Neuronal stem cell (in vitro differentiated cells): ENCODE measurements around the gene CMTM6.

ENCODE experiments used
- DNase-seq: peaks from one replicate; pipeline ENCODE4 v3.0.0-alpha.2; 2013; ENCODE audit warnings: low spot score
- H2AFZ ChIP-seq: one replicate; pipeline ENCODE4 v1.6.1; 2013; ENCODE audit warnings: mild to moderate bottlenecking, low read length, inconsistent platforms
- H2AK5ac ChIP-seq: 2 replicates; pipeline ENCODE4 v1.6.1; 2013; ENCODE audit warnings: low read depth, mild to moderate bottlenecking, inconsistent platforms, low read length, moderate library complexity, mixed read lengths
- H2BK120ac ChIP-seq: 2 replicates; pipeline ENCODE4 v1.6.1; 2013; ENCODE audit warnings: low read depth, mild to moderate bottlenecking, inconsistent platforms, low read length, moderate library complexity, mixed read lengths
- H2BK12ac ChIP-seq: one replicate; pipeline ENCODE4 v1.6.1; 2013; ENCODE audit warnings: low read length, inconsistent platforms
- H2BK15ac ChIP-seq: 2 replicates; pipeline ENCODE4 v1.6.1; 2013; ENCODE audit warnings: mild to moderate bottlenecking, low read length, inconsistent platforms, mixed read lengths
- H2BK5ac ChIP-seq: one replicate; pipeline ENCODE4 v1.6.1; 2013; ENCODE audit warnings: inconsistent platforms, mild to moderate bottlenecking, low read length, moderate library complexity
- H3K14ac ChIP-seq: one replicate; pipeline ENCODE4 v1.6.1; 2013; ENCODE audit warnings: low read length, inconsistent platforms
- H3K18ac ChIP-seq: 2 replicates; pipeline ENCODE4 v1.6.1; 2013; ENCODE audit warnings: low read length, inconsistent platforms
- H3K23ac ChIP-seq: 2 replicates; pipeline ENCODE4 v1.6.1; 2013; ENCODE audit warnings: low read depth, mild to moderate bottlenecking, mixed read lengths, low read length, inconsistent platforms; ENCODE audit not compliant: poor library complexity
- H3K27ac ChIP-seq: replicated peaks from 3 replicates; pipeline ENCODE4 v1.5.1; 2013; ENCODE audit warnings: low read length, inconsistent platforms
- H3K27me3 ChIP-seq, 3 experiments: 2 replicates each; pipeline ENCODE4 v1.6.1; 2013; ENCODE audit warnings: low read length in 3 of 3, mild to moderate bottlenecking in 2 of 3, inconsistent platforms in 1 of 3, low read depth in 1 of 3, mixed read lengths in 1 of 3, moderate library complexity in 1 of 3; ENCODE audit not compliant: control insufficient read depth in 3 of 3, insufficient read depth in 3 of 3
- H3K36me3 ChIP-seq, 2 donors: replicated peaks in 1 of 2; 2 replicates each; pipeline ENCODE4 v1.6.1; 2013; ENCODE audit warnings: low read length in 2 of 2; ENCODE audit not compliant: control insufficient read depth in 2 of 2, insufficient read depth in 2 of 2
- H3K4ac ChIP-seq: 2 replicates; pipeline ENCODE4 v1.6.1; 2013; ENCODE audit warnings: inconsistent platforms, mild to moderate bottlenecking, low read length, moderate library complexity
- H3K4me1 ChIP-seq, 2 donors: 1 replicate in 1 of 2; 2 replicates in 1 of 2; pipeline ENCODE4 v1.6.1; 2013; ENCODE audit warnings: low read length in 2 of 2, low read depth in 1 of 2; ENCODE audit not compliant: control insufficient read depth in 2 of 2, insufficient read depth in 1 of 2
- H3K4me2 ChIP-seq: one replicate; pipeline ENCODE4 v1.6.1; 2013; ENCODE audit warnings: mild to moderate bottlenecking, low read length, inconsistent platforms; ENCODE audit not compliant: insufficient read depth, poor library complexity, severe bottlenecking
- H3K4me3 ChIP-seq, 2 donors: 2 replicates each; pipeline ENCODE4 v1.5.1; 2013; ENCODE audit warnings: low read length in 2 of 2, mild to moderate bottlenecking in 2 of 2, inconsistent platforms in 1 of 2, moderate library complexity in 1 of 2
- H3K79me1 ChIP-seq: one replicate; pipeline ENCODE4 v1.6.1; 2013; ENCODE audit warnings: low read depth, mild to moderate bottlenecking, inconsistent platforms, low read length, moderate library complexity
- H3K9ac ChIP-seq: one replicate; pipeline ENCODE4 v1.6.1; 2013; ENCODE audit warnings: mild to moderate bottlenecking, low read depth, low read length, inconsistent platforms; ENCODE audit not compliant: poor library complexity
- H3K9me3 ChIP-seq, 2 donors: replicated peaks in 1 of 2; 2 replicates each; pipeline versions ENCODE3 to v1.6.1; 2013; ENCODE audit warnings: low read length in 2 of 2, mild to moderate bottlenecking in 2 of 2, inconsistent platforms in 1 of 2, low read depth in 1 of 2, mixed read lengths in 1 of 2, moderate library complexity in 1 of 2; ENCODE audit not compliant: control insufficient read depth in 2 of 2, insufficient read depth in 1 of 2
- H4K8ac ChIP-seq: one replicate; pipeline ENCODE4 v1.6.1; 2013; ENCODE audit warnings: low read depth, mild to moderate bottlenecking, inconsistent platforms, low read length, moderate library complexity
- H4K91ac ChIP-seq: one replicate; pipeline ENCODE4 v1.6.1; 2013; ENCODE audit warnings: low read length, low read depth, mild to moderate bottlenecking, inconsistent platforms; ENCODE audit not compliant: poor library complexity
- WGBS, 2 donors: extraction: QIAGEN DNeasy Blood & Tissue Kit; methylation state at CpG; one replicate each; pipeline ENCODE4 v1.1.7; 2013; ENCODE audit warnings: missing lambda C conversion rate in 2 of 2, mixed read lengths in 1 of 2; ENCODE audit not compliant: insufficient read length in 2 of 2, insufficient replicate concordance in 1 of 2; ENCODE audit errors: extremely low coverage in 2 of 2; 5-methylcytosine and 5-hydroxymethylcytosine counted together

CMTM6 gene

DNA sequence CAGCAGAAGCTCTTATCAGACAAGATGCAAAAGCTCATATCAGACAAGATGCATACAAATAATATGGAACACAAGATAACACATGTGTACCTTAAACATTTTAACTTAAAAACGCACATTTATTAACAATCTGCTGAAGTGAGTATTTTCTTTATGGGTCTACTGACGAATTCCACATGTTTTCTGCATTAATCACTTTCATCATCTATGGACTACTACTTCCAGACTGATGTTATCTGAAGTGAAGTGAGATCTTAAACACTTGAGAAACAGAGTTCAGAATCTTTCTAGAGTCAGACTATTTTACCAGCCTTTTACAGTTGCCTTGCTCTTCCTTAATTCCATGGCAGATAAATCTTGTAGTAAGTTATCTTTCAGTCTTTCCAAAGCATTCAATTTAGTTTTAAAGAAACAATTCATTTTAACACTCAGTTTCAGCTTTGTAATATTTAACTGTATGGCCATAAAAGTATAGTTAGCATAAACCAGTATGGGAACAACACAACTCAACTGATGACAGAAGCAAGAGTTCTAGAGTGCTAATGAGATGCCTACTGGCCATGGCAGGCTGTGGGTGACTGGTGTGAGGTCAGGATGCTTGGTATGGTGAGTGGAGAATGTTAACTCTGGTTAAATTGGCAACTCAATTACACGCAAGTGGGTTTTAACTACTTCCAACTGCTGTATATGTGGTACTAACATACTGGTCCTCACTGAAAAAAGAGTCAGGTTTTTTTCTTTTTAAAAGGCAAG, 9.8 kb downstream of the CMTM6 start:
- no peak overlapping the region for H3K27ac ChIP-seq
- H3K4me2 ChIP-seq: no peak overlapping the region
- no peak overlapping the region for H4K8ac ChIP-seq
- H3K4me3 ChIP-seq: no peak overlapping the region
- no CpG with 5 or more reads among the region's 3 CpGs for WGBS, 2 donors
- no peak overlapping the region for H2AFZ ChIP-seq
- no peak overlapping the region for H3K4ac ChIP-seq
- no peak overlapping the region for H2BK5ac ChIP-seq
- no peaks in the 10 kb centered on the region for H3K9me3 ChIP-seq
- H3K23ac ChIP-seq: no peak overlapping the region
- H3K14ac ChIP-seq: no peak overlapping the region
- no peak overlapping the region for H3K9ac ChIP-seq
- no peaks in the 10 kb centered on the region for H3K4me1 ChIP-seq
- H2BK15ac ChIP-seq: no peak overlapping the region
- DNase-seq: no peak
- no peak overlapping the region for H2AK5ac ChIP-seq
- no peak overlapping the region for H2BK12ac ChIP-seq
- no peaks in the 10 kb centered on the region for H3K27me3 ChIP-seq
- peaks cover 2 to 32% of the 10 kb centered on the region in 2 donors for H3K36me3 ChIP-seq
- H2BK120ac ChIP-seq: no peak overlapping the region
- no peak overlapping the region for H4K91ac ChIP-seq
- H3K79me1 ChIP-seq: no peaks in the 10 kb centered on the region
- H3K18ac ChIP-seq: no peak overlapping the region

DNA sequence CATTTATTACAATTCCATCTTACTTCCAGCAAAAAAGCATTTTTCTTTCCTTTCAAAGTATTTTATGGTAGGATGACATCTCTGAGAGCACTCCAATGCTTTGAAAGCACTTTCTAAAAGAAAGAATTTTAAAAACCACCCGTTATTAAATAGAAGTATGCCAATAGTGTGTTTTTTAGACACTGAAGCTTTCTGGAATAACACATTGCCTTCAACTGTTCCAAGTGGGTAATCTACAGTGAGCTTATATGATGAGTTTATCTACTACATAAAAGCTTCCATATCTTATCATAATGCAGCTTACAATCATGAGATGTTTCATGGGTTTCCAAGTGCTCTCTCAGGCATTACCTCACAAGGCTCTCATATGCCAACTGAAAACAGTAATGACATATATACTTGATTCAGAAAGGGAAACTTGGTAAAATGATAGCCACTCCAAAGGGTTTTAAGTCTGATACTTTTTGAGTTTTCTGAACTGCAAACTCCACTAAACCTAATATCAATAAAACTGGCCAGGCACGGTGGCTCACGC, 14.1 kb downstream of the CMTM6 start:
- H3K18ac ChIP-seq: no peak overlapping the region
- no peak overlapping the region for H2AK5ac ChIP-seq
- H2AFZ ChIP-seq: no peak overlapping the region
- no peak overlapping the region for H2BK12ac ChIP-seq
- no peak overlapping the region for H3K4ac ChIP-seq
- H3K23ac ChIP-seq: no peak overlapping the region
- no peak overlapping the region for H3K14ac ChIP-seq
- H2BK15ac ChIP-seq: no peak overlapping the region
- H3K36me3 ChIP-seq: peaks cover 6 to 59% of the 10 kb centered on the region in 2 donors
- H3K4me2 ChIP-seq: no peak overlapping the region
- H2BK120ac ChIP-seq: no peak overlapping the region
- no peak for DNase-seq
- no peaks in the 10 kb centered on the region for H3K27me3 ChIP-seq
- no peak overlapping the region for H2BK5ac ChIP-seq
- H4K91ac ChIP-seq: no peak overlapping the region
- peaks cover 0 to 3% of the 10 kb centered on the region in 2 donors for H3K9me3 ChIP-seq
- H3K4me1 ChIP-seq: no peaks in the 10 kb centered on the region
- H4K8ac ChIP-seq: no peak overlapping the region
- no peak overlapping the region for H3K27ac ChIP-seq
- peaks cover 2% of the 10 kb centered on the region for H3K79me1 ChIP-seq
- H3K9ac ChIP-seq: no peak overlapping the region
- no CpG with 5 or more reads among the region's 3 CpGs for WGBS, 2 donors
- H3K4me3 ChIP-seq: no peak overlapping the region

- H3K4me2 ChIP-seq: no peak overlapping the region
- H4K8ac ChIP-seq: no peak overlapping the region
- H2AK5ac ChIP-seq: no peak overlapping the region
- no peak overlapping the region for H2BK12ac ChIP-seq
- H3K9me3 ChIP-seq: peaks cover 0 to 3% of the 10 kb centered on the region in 2 donors
- no peak overlapping the region for H3K14ac ChIP-seq
- peaks cover 4 to 66% of the 10 kb centered on the region in 2 donors for H3K36me3 ChIP-seq
- no peak overlapping the region for H2AFZ ChIP-seq
- no peak overlapping the region for H3K18ac ChIP-seq
- H3K9ac ChIP-seq: no peak overlapping the region
- no peaks in the 10 kb centered on the region for H3K27me3 ChIP-seq
- DNase-seq: no peak
- peaks cover 2% of the 10 kb centered on the region for H3K79me1 ChIP-seq
- H3K4ac ChIP-seq: no peak overlapping the region
- no peaks in the 10 kb centered on the region for H3K4me1 ChIP-seq
- H2BK5ac ChIP-seq: no peak overlapping the region
- no peak overlapping the region for H2BK120ac ChIP-seq
- no peak overlapping the region for H3K23ac ChIP-seq
- no peak overlapping the region for H2BK15ac ChIP-seq
- H4K91ac ChIP-seq: no peak overlapping the region
- WGBS, 2 donors: no CpG with 5 or more reads among the region's 3 CpGs
- no peak overlapping the region for H3K4me3 ChIP-seq
- no peak overlapping the region for H3K27ac ChIP-seq
Measured at GRCh38 chr3:32487781-32488473, 14.7 kb downstream of the CMTM6 start.

- H3K27me3 ChIP-seq: no peaks in the 10 kb centered on the region
- H3K14ac ChIP-seq: no peak overlapping the region
- H3K4ac ChIP-seq: no peak overlapping the region
- no peak overlapping the region for H3K4me3 ChIP-seq
- H2AFZ ChIP-seq: no peak overlapping the region
- no peak overlapping the region for H3K9ac ChIP-seq
- H2BK120ac ChIP-seq: no peak overlapping the region
- no peak overlapping the region for H2AK5ac ChIP-seq
- H2BK15ac ChIP-seq: no peak overlapping the region
- H2BK12ac ChIP-seq: no peak overlapping the region
- WGBS, 2 donors: 100% methylated on average over 2 of the region's 6 CpGs; no CpG with 5 or more reads in 1 of the 2 donors
- H3K4me1 ChIP-seq: no peaks in the 10 kb centered on the region
- H3K36me3 ChIP-seq: peaks cover 4 to 76% of the 10 kb centered on the region in 2 donors
- no peak for DNase-seq
- no peak overlapping the region for H4K91ac ChIP-seq
- H3K4me2 ChIP-seq: no peak overlapping the region
- H2BK5ac ChIP-seq: no peak overlapping the region
- no peak overlapping the region for H4K8ac ChIP-seq
- peaks cover 2% of the 10 kb centered on the region for H3K79me1 ChIP-seq
- peaks cover 0 to 3% of the 10 kb centered on the region in 2 donors for H3K9me3 ChIP-seq
- H3K18ac ChIP-seq: no peak overlapping the region
- no peak overlapping the region for H3K27ac ChIP-seq
- H3K23ac ChIP-seq: no peak overlapping the region
Measured at GRCh38 chr3:32484436-32484835, 18.2 kb downstream of the CMTM6 start.
